Measurements from ENCODE around the gene RAPGEF5.

RAPGEF5 gene

GRCh38 chr7:22213081-22213480 lies 143.9 kb downstream of the RAPGEF5 start:
- H3K27ac ChIP-seq = no peak overlapping the region

GRCh38 chr7:22210967-22211366 lies 146.0 kb downstream of the RAPGEF5 start:
- no peak for TF ChIP-seq CTCF (IDR thresholded peaks at IDR 0.05)
- no peak for TF ChIP-seq ZFX (IDR thresholded peaks at IDR 0.05; ENCODE audit: borderline replicate concordance)
- H3K27ac ChIP-seq = no peak overlapping the region

More at GRCh38 chr7:22213081-22213480, 143.9 kb downstream of the RAPGEF5 start:
- TF ChIP-seq ZFX (IDR thresholded peaks at IDR 0.05; ENCODE audit: borderline replicate concordance) (no peak), CTCF (IDR thresholded peaks at IDR 0.05) (no peak)

- H3K27ac ChIP-seq = no peak overlapping the region
- TF ChIP-seq ZFX (IDR thresholded peaks at IDR 0.05; ENCODE audit: borderline replicate concordance) = no peak
- no peak for TF ChIP-seq CTCF (IDR thresholded peaks at IDR 0.05)
These were observed 146.6 kb downstream of the RAPGEF5 start for GRCh38 chr7:22210355-22210754.

GRCh38 chr7:22208799-22209198 lies 148.2 kb downstream of the RAPGEF5 start:
- TF ChIP-seq CTCF (IDR thresholded peaks at IDR 0.05) (no peak), ZFX (IDR thresholded peaks at IDR 0.05; ENCODE audit: borderline replicate concordance) (no peak)
- no peak overlapping the region for H3K27ac ChIP-seq

- no peak overlapping the region for H3K27ac ChIP-seq
- no peak for TF ChIP-seq CTCF (IDR thresholded peaks at IDR 0.05)
These were observed 149.2 kb downstream of the RAPGEF5 start for GRCh38 chr7:22207724-22208225.

GRCh38 chr7:22205631-22206030 lies 151.3 kb downstream of the RAPGEF5 start:
- no peak overlapping the region for H3K27ac ChIP-seq
- TF ChIP-seq ZFX (IDR thresholded peaks at IDR 0.05; ENCODE audit: borderline replicate concordance) (no peak), CTCF (IDR thresholded peaks at IDR 0.05) (no peak)

GRCh38 chr7:22204312-22204711 lies 152.6 kb downstream of the RAPGEF5 start:
- TF ChIP-seq CTCF (IDR thresholded peaks at IDR 0.05) (no peak), ZFX (IDR thresholded peaks at IDR 0.05; ENCODE audit: borderline replicate concordance) (no peak)

More at GRCh38 chr7:22204312-22204711, 152.6 kb downstream of the RAPGEF5 start:
- no peak overlapping the region for H3K27ac ChIP-seq

All from 22Rv1 (cell line).